Upper lobe of left lung (tissue), 4 donors: ENCODE results near the gene ANO10.

ENCODE experiments used
- CTCF ChIP-seq, 6 experiments: fragments of 450-650 bp in 4 of 6; fragments of 200-600 bp in 2 of 6; sonication (generic) in 2 of 6; IDR thresholded peaks; one replicate each; pipeline ENCODE4 v1.5.1; 2016 to 2019; ENCODE audit warnings: antibody characterized with exemption in 6 of 6
- POLR2A ChIP-seq, 4 donors: fragments of 450-650 bp; IDR thresholded peaks; one replicate each; pipeline ENCODE4 v1.5.1; 2016 to 2017; ENCODE audit warnings: antibody characterized with exemption in 4 of 4, mild to moderate bottlenecking in 2 of 4

- no peak for TF ChIP-seq CTCF (IDR thresholded peaks at IDR 0.05)
- TF ChIP-seq POLR2A (IDR thresholded peaks at IDR 0.05): no peak
Observed at GRCh38 chr3:43670635-43671522, 49.1 kb upstream of the ANO10 start.
